Measurements from ENCODE around the gene CBX2.

- TF ChIP-seq CTCF (IDR thresholded peaks at IDR 0.05; ENCODE audit: borderline replicate concordance, extremely low read depth, low read length, poor library complexity, severe bottlenecking) (no peak), EZH2 (IDR thresholded peaks at IDR 0.05; ENCODE audit: borderline replicate concordance, low read depth, low read length, severe bottlenecking) (no peak)
Observed at GRCh38 chr17:79833744-79834564, 56.0 kb downstream of the CBX2 start.

All from DND-41 (cell line).